SHP77 treated with DMSO at 0.1 percent for 48 hours (cell line): ENCODE results near the gene MKRN1.
"Not testable (repeated sequence)": the region's sequence is repeated elsewhere in the genome, so short reads cannot be mapped to it uniquely, and the experiment has no call there.

Experiments used
- DNase-seq: peaks from one replicate; lab custom pipeline; 2025; lab: John Stamatoyannopoulos, UW

MKRN1 gene

DNA sequence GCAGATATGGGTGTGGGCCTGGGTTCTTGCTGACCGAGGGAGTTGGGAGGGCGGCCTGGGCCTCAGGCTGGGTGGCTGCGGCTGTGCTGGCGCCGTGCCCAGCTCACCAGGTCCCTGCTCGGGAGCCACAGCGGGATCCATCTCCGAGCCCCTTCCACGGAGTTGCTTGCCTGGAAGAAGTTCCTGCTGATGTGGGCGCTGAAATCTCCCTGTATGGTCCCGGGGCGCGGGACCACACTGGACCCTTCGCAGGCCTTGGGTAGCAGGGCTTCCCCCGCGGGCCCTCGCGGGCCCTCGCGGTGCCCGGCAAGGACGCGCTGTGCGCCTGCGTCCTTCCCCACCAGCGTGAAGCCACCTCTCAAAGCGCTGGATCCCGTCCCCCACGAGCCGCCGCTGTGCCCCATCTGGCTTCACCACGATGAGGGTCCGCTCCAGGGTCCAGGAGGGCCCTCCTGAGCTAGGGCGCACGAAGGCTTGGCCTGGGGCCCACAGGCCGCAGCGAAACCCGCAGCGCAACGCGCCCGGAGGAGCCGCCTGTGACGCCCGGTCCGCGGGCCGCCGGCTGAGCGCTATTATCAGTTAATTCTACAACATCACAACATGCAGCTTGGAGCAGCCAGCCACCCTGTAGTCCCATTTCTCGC is 43.9 kb downstream of the MKRN1 start:
- no peak for DNase-seq

GRCh38 chr7:140433396-140433795 is 45.9 kb downstream of the MKRN1 start:
- DNase-seq: no peak

DNA sequence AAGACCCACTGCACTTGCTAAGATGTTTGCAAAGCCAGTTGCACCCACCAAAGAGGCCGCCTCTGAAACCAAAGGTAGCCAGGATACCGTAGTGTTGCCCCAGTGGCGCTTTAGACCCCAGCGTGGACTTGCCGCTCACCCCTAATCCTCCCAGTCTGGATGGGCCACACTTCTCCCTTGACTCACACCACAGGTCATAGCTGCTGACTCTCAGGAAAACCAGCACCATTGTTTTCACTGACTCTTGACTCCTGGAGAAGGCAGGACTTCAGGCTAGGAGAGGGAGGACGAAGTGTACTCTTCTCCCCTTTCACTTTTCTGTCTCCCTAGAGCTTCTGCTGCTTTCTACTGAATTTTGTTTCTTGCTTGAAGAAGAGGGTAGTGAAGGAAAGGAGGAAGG is 53.2 kb downstream of the MKRN1 start:
- DNase-seq: no peak

GRCh38 chr7:140425718-140426117 is 53.6 kb downstream of the MKRN1 start:
- no peak for DNase-seq

DNA sequence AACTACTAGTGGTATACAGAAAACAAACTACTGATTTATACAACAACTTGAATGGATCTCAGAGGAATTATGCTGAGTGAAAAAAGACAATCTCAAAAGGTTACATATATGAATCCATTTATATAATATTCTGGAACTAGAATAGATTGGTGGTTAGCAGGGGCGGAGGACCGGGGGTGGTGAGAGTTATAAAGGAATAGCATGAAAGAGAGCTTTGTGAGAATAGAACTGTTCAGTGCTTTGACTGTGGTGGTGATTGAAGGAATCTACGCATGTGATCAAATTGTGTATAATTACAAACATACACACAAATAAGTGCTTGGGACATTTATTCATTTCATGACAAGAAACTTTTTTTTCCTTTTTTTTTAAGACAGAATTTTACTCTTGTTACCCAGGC is 55.8 kb downstream of the MKRN1 start:
- no peak for DNase-seq

GRCh38 chr7:140421521-140421920 is 57.8 kb downstream of the MKRN1 start:
- DNase-seq: no peak

- DNase-seq: no peak
Measured at GRCh38 chr7:140418653-140419052, 60.7 kb downstream of the MKRN1 start.

- peak; percentile 63 for DNase-seq
Measured at GRCh38 chr7:140418156-140418472, 61.2 kb downstream of the MKRN1 start.

DNA sequence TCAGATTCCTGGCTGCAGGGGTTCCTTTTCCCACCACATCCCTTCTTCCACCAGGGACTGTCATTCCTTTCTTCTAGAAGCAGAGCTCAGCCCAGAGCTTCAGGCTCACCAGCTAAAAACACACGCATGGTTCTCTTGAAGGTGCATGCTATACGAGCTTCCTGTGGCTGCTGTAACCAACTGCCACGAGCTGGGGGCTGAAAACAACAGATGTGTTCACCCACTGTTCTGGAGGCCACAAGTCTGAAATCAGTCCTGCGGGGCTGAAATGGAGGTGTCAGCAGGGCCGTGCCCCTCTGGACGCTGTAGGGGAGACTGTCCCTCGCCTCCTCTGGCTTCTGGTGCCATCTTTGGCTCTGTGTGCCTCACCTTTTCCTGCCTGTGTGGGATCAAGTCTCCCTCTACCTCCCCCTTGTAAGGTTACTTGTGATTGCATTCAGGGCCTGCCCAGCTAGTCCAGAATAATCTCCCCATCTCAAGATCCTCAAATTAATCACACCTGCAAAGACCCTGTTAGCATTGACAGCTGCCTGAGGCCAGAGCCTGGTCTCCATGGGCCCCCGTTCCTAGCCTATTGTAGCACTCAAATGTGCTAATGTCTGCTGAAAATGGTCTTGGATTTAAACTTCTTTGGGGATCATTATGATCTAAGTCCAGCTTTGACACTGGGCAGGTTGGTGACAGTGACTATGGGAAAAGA is 61.7 kb downstream of the MKRN1 start:
- DNase-seq: peak; percentile 63

DNA sequence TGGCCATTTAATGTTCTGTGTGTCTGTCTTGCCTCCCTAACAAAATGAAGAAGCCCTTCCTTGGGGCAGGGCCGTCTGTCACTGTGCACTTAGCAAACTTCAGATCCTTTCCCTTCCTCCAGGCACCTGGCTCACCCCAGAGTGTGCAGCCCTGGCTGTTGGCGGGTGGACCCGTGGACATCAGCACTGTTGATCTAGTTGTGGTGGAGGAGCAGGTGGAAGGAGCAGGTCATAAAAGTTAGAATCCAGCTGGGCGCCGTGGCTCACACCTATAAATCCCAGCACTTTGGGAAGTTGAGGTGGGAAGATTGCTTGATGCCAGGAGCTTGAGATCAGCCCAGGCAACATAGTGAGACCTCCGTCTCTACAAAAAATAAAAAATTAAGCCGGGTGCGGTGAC is 62.7 kb downstream of the MKRN1 start:
- DNase-seq: peak; percentile 12

DNA sequence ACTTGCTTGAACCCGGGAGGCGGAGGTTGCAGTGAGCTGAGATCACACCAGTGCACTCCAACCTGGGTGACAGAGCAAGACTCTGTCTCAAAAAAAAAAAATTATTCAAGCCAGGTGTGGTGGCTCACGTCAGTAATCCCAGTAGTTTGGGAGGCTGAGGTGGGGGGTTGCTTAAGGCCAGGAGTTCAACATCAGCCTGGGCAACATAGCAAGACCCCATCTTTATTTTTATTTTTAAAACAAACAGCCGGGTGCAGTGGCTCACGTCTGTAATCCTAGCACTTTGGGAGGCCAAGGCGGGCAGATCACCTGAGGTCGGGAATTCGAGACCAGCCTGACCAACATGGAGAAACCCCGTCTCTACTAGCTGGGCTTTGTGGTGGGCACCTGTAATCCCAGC is 63.5 kb downstream of the MKRN1 start:
- DNase-seq: not testable (repeated sequence)

DNA sequence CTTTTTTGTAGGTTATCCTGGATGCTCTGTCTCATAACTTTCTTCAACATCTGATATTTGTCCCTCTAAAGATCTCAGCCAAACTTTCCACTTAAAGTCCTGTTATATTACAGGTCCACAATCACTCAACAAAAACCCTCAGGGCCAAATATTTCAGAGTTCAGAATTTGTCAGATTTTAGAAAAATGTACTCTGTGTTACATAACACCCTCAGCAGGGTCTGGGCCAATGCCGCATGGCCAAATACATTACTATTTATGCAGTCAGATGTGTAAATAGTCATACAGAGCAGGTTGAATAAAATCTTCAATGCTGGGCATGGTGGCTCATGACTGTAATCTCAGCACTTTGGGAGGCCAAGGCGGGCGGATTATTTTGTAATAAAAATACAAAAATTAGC is 63.9 kb downstream of the MKRN1 start:
- no peak for DNase-seq

- no peak for DNase-seq
Measured at GRCh38 chr7:140404565-140405065, 74.7 kb downstream of the MKRN1 start.

DNA sequence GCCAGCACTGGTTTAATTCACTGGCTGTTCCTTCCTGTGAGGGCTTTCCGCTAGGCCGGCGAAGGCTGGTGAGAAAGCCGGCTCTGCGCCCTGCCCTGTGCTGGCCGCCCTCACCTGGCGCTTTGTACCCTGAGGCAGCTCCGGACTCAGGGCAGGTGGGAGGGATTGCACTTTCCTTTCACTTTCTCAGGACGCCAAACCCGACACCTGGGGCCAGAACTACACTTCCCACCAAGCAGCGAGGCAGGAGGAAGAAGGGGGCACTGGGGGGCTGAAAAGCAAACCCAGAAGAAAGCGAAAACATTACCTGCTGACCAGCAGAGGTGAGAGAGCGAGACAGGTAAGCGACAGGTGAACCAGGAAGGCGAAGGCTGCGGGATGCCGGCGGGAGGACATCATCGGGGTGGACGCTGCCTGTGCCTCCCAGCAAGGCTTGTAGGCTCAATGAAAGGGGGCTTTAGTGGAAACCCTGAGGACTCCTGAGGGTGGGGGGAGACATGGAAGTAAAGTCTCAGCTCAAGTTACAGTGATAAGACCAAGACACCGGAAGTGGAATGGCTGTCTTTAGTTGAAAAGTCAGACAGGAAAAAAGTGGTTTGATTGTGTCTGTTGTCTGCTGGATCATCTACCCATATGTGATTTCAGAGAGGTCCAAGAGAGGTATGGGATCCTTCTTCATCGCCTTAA is 75.3 kb downstream of the MKRN1 start, which contains the start of gene RAB19:
RAB19 (plus strand) TSS at position 181 of the 687 bp plus-strand sequence. CDS start 3,589 bp downstream, outside the sequence.
- no peak for DNase-seq
